ENCODE data around the gene SOX2.

DNA sequence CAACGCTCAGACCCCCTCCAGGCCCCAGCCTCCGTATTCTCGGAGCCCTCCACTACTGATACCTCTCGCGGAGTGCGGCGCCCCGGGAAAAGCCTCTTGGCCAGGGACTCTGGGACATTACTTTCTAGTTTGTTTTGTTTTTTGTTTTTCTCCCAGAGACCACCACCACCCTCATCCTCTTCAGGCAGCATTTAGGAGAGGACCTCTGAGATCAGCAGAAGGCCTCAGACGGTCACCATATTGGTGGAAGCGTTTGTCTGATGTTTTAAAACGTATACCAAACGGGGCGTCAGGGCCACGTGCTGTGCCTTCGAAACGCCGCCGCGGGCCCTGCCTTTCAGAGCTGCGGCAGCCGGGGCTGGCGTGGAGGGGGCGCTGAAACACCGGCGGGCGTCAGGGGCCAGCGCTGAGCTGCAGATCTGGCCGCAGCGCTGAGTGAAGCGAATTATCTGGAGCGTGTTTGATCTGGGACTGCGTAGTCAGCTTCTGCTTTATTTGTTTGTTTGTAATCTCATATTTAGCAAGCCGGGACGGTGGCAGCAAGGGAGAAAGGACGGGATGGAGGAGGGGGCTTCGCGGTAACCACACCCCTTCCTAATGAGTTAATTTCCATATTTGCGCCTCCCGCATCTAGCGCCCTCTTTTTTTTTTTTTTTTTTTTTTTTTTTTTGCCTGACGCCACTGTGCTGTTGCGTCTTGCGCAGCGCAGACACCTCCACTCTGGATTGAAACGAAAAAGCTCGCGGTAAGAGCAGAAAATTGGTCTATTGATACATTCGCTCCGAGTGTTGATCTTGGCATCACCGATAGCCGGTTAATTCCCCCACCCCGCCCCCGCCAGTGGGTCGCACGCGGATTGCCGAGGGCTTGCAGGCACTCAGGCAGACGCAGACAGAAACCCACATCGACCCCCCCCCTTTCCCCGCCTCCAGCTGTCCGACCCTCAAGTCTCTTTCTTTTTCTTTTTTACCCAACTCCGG, 14.9 kb downstream of the SOX2 start:
- TF ChIP-seq POLR2A (IDR thresholded peaks at IDR 0.05) = no peak
- TF ChIP-seq, protein P1, sequence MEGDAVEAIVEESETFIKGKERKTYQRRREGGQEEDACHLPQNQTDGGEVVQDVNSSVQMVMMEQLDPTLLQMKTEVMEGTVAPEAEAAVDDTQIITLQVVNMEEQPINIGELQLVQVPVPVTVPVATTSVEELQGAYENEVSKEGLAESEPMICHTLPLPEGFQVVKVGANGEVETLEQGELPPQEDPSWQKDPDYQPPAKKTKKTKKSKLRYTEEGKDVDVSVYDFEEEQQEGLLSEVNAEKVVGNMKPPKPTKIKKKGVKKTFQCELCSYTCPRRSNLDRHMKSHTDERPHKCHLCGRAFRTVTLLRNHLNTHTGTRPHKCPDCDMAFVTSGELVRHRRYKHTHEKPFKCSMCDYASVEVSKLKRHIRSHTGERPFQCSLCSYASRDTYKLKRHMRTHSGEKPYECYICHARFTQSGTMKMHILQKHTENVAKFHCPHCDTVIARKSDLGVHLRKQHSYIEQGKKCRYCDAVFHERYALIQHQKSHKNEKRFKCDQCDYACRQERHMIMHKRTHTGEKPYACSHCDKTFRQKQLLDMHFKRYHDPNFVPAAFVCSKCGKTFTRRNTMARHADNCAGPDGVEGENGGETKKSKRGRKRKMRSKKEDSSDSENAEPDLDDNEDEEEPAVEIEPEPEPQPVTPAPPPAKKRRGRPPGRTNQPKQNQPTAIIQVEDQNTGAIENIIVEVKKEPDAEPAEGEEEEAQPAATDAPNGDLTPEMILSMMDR (IDR thresholded peaks at IDR 0.05 in 4 of 5, conservative IDR thresholded peaks at IDR 0.05 in 1 of 5) = no peak
